HL-60 (cell line): Measurements from ENCODE around the gene PON1.

ENCODE experiments used
- DNase-seq, 2 experiments: peaks; one replicate each; pipeline ENCODE4 v3.0.0-alpha.2; 2010 to 2020; ENCODE audit warnings: low read depth in 1 of 2, low spot score in 1 of 2
- H3K27ac ChIP-seq: fragments of 250-450 bp; sonication (Bioruptor Pico); replicated peaks from 2 replicates; pipeline ENCODE4 v1.5.1; 2020; ENCODE audit warnings: mild to moderate bottlenecking, moderate library complexity
- H3K27me3 ChIP-seq: fragments of 250-450 bp; sonication (Bioruptor Pico); 2 replicates; pipeline ENCODE4 v1.5.1; 2021; ENCODE audit warnings: mild to moderate bottlenecking, moderate library complexity; ENCODE audit not compliant: insufficient read depth, poor library complexity, severe bottlenecking
- H3K4me3 ChIP-seq: replicated peaks from 2 replicates; pipeline ENCODE4 v1.5.1; 2011; ENCODE audit warnings: mild to moderate bottlenecking, control low read depth, low read length; ENCODE audit not compliant: insufficient read depth
- CTCF ChIP-seq: IDR thresholded peaks from one replicate; pipeline ENCODE4 v1.5.1; 2011; ENCODE audit warnings: low read length, control low read depth, inconsistent platforms; ENCODE audit not compliant: insufficient read depth
- GABPA ChIP-seq: IDR thresholded peaks from 2 replicates; pipeline ENCODE4 v1.6.1; 2012; ENCODE audit warnings: low read depth
- POLR2AphosphoS5 ChIP-seq: IDR thresholded peaks from 2 replicates; pipeline ENCODE4 v1.6.1; 2012; ENCODE audit warnings: low read depth
- REST ChIP-seq: IDR thresholded peaks from 2 replicates; pipeline ENCODE4 v1.6.1; 2012; ENCODE audit warnings: low read depth; ENCODE audit not compliant: insufficient replicate concordance
- SPI1 ChIP-seq: IDR thresholded peaks from 2 replicates; pipeline ENCODE4 v1.6.1; 2012; ENCODE audit warnings: low read depth, mild to moderate bottlenecking, borderline replicate concordance

PON1 gene

GRCh38 chr7:95322396-95322795 lies 1.9 kb downstream of the PON1 start:
- H3K4me3 ChIP-seq: no peak overlapping the region
- no peaks in the 10 kb centered on the region for H3K27me3 ChIP-seq
- H3K27ac ChIP-seq: no peak overlapping the region
- no peak for TF ChIP-seq REST
- no peak for TF ChIP-seq GABPA
- no peak for TF ChIP-seq POLR2AphosphoS5
- no peak for TF ChIP-seq CTCF
- TF ChIP-seq SPI1: no peak
- DNase-seq: peak in 1 of 2 experiments; percentile 3

GRCh38 chr7:95321720-95322119 lies 2.6 kb downstream of the PON1 start:
- DNase-seq: no peak
- H3K27me3 ChIP-seq: no peaks in the 10 kb centered on the region
- H3K27ac ChIP-seq: no peak overlapping the region
- no peak overlapping the region for H3K4me3 ChIP-seq
- TF ChIP-seq POLR2AphosphoS5 (no peak), GABPA (no peak), SPI1 (no peak), CTCF (no peak), REST (no peak)

- DNase-seq: no peak
- no peak for TF ChIP-seq REST
- no peak for TF ChIP-seq GABPA
- TF ChIP-seq POLR2AphosphoS5: no peak
- no peak for TF ChIP-seq SPI1
- no peak for TF ChIP-seq CTCF
- H3K27me3 ChIP-seq: no peaks in the 10 kb centered on the region
- H3K27ac ChIP-seq: no peak overlapping the region
- no peak overlapping the region for H3K4me3 ChIP-seq
These were observed 3.7 kb downstream of the PON1 start for GRCh38 chr7:95320651-95321050.
